Measurements from ENCODE around the gene FAM20B.
A peak's percentile ranks its signal among the peaks of the same experiment; 100 is the strongest.

The FAM20B gene

GRCh38 chr1:179080866-179081686 is 55.4 kb downstream of the FAM20B start:
- Histone ChIP-seq H3K4me2 (ENCODE audit: low read depth, low read length, poor library complexity, severe bottlenecking) (peak overlapping the region; percentile 95), H3K79me2 (ENCODE audit: insufficient read depth, low read length) (peaks cover 38% of the 10 kb centered on the region), H3F3A (ENCODE audit: low read depth) (no peaks in the 10 kb centered on the region), H3K9ac (ENCODE audit: low read depth, low read length, poor library complexity, severe bottlenecking) (peak overlapping the region; percentile 70), H4K20me1 (ENCODE audit: insufficient read depth, low read length, poor library complexity, severe bottlenecking) (peaks cover 9% of the 10 kb centered on the region), H3K4me1 (ENCODE audit: insufficient read depth, low read length, poor library complexity, severe bottlenecking) (peaks cover 15% of the 10 kb centered on the region), H3K36me3 (ENCODE audit: insufficient read depth, low read length) (0 out of 2 replicates have a peak, but pooled peaks cover 2% of the 10 kb centered on the region), H3K4me3 (ENCODE audit: low read length, poor library complexity, severe bottlenecking) (peak overlapping the region; percentile 75), H3K27me3 (ENCODE audit: insufficient read depth, low read length, poor library complexity, severe bottlenecking) (no peaks in the 10 kb centered on the region), H3K9me2 (replicated peaks; ENCODE audit: low read depth, low read length) (no peaks in the 10 kb centered on the region), H2AFZ (ENCODE audit: low read length) (peak overlapping the region; percentile 78), H3K9me3 (ENCODE audit: insufficient read depth, low read depth, low read length) (no peaks in the 10 kb centered on the region)
- no peak for TF ChIP-seq CTCF (conservative IDR thresholded peaks at IDR 0.05; ENCODE audit: low read length)
- TF ChIP-seq EZH2phosphoT487 (IDR thresholded peaks at IDR 0.05; ENCODE audit: borderline replicate concordance) = no peak

GRCh38 chr1:179081687-179082332 is 56.1 kb downstream of the FAM20B start, which contains the start of gene TOR3A:
TOR3A (plus strand) TSS chr1:179082070; CDS start chr1:179082129, 59 bp downstream.
- Histone ChIP-seq H3K4me2 (ENCODE audit: low read depth, low read length, poor library complexity, severe bottlenecking) (peak within 1 kb of the TSS; percentile 95), H3K9me2 (replicated peaks; ENCODE audit: low read depth, low read length) (no peaks in the 10 kb centered on the region), H3K9me3 (ENCODE audit: insufficient read depth, low read depth, low read length) (no peaks in the 10 kb centered on the region), H3K36me3 (ENCODE audit: insufficient read depth, low read length) (0 out of 2 replicates have a peak, but pooled peaks cover 3% of the 10 kb centered on the region), H3K4me3 (ENCODE audit: low read length, poor library complexity, severe bottlenecking) (peak within 1 kb of the TSS; percentile 75), H3K27me3 (ENCODE audit: insufficient read depth, low read length, poor library complexity, severe bottlenecking) (no peaks in the 10 kb centered on the region), H2AFZ (ENCODE audit: low read length) (peak within 1 kb of the TSS; percentile 78), H3K4me1 (ENCODE audit: insufficient read depth, low read length, poor library complexity, severe bottlenecking) (peaks cover 15% of the 10 kb centered on the region), H3F3A (ENCODE audit: low read depth) (no peaks in the 10 kb centered on the region), H4K20me1 (ENCODE audit: insufficient read depth, low read length, poor library complexity, severe bottlenecking) (peaks cover 9% of the 10 kb centered on the region), H3K79me2 (ENCODE audit: insufficient read depth, low read length) (peaks cover 43% of the 10 kb centered on the region), H3K9ac (ENCODE audit: low read depth, low read length, poor library complexity, severe bottlenecking) (peak within 1 kb of the TSS; percentile 70)
- TF ChIP-seq CTCF (conservative IDR thresholded peaks at IDR 0.05; ENCODE audit: low read length) (no peak), EZH2phosphoT487 (IDR thresholded peaks at IDR 0.05; ENCODE audit: borderline replicate concordance) (no peak)

- peaks cover 9% of the 10 kb centered on the region for H4K20me1 ChIP-seq (ENCODE audit: insufficient read depth, low read length, poor library complexity, severe bottlenecking)
- 0 out of 2 replicates have a peak, but pooled peaks cover 3% of the 10 kb centered on the region for H3K36me3 ChIP-seq (ENCODE audit: insufficient read depth, low read length)
- H2AFZ ChIP-seq (ENCODE audit: low read length) = peak overlapping the region; percentile 78
- H3K4me2 ChIP-seq (ENCODE audit: low read depth, low read length, poor library complexity, severe bottlenecking) = peak overlapping the region; percentile 95
- peaks cover 15% of the 10 kb centered on the region for H3K4me1 ChIP-seq (ENCODE audit: insufficient read depth, low read length, poor library complexity, severe bottlenecking)
- peaks cover 49% of the 10 kb centered on the region for H3K79me2 ChIP-seq (ENCODE audit: insufficient read depth, low read length)
- no peaks in the 10 kb centered on the region for H3K27me3 ChIP-seq (ENCODE audit: insufficient read depth, low read length, poor library complexity, severe bottlenecking)
- H3K9me2 ChIP-seq (replicated peaks; ENCODE audit: low read depth, low read length) = no peaks in the 10 kb centered on the region
- H3K9me3 ChIP-seq (ENCODE audit: insufficient read depth, low read depth, low read length) = no peaks in the 10 kb centered on the region
- H3K4me3 ChIP-seq (ENCODE audit: low read length, poor library complexity, severe bottlenecking) = peak overlapping the region; percentile 75
- H3K9ac ChIP-seq (ENCODE audit: low read depth, low read length, poor library complexity, severe bottlenecking) = peak overlapping the region; percentile 70
- TF ChIP-seq EZH2phosphoT487 (IDR thresholded peaks at IDR 0.05; ENCODE audit: borderline replicate concordance) (no peak), CTCF (conservative IDR thresholded peaks at IDR 0.05; ENCODE audit: low read length) (no peak)
- H3F3A ChIP-seq (ENCODE audit: low read depth) = no peaks in the 10 kb centered on the region
Observed at GRCh38 chr1:179082333-179082998, 56.8 kb downstream of the FAM20B start.
